GM13976 (cell line): ENCODE results near the gene CFAP46.

ENCODE experiments used
- DNase-seq: peaks from one replicate; pipeline ENCODE4 v3.0.0; 2012; ENCODE audit warnings: low spot score
- CTCF ChIP-seq: IDR thresholded peaks from 2 replicates; pipeline ENCODE4 v1.5.1; 2012; ENCODE audit warnings: borderline replicate concordance, mild to moderate bottlenecking; ENCODE audit not compliant: insufficient read depth; ENCODE audit errors: extremely low read depth, missing control alignments, control extremely low read depth
- in situ Hi-C: fragments of 300-500 bp; cut with MboI; formaldehyde crosslinking; loops from one replicate; pipeline ENCODE4 v1.12.0; 2022; ENCODE audit warnings: low sequenced_read_pairs, mixed read lengths, inconsistent platforms; ENCODE audit not compliant: unreplicated experiment

The CFAP46 gene

GRCh38 chr10:132974249-132974796 lies 32.0 kb upstream of the CFAP46 start:
- TF ChIP-seq CTCF = no peak
- no peak for DNase-seq
- in situ Hi-C loops = no loop called here

- no peak for DNase-seq
- in situ Hi-C loops = no loop called here
- no peak for TF ChIP-seq CTCF
These were observed 31.5 kb upstream of the CFAP46 start for GRCh38 chr10:132973903-132974241.

GRCh38 chr10:132972986-132973902 lies 30.9 kb upstream of the CFAP46 start:
- TF ChIP-seq CTCF = no peak
- no peak for DNase-seq
- in situ Hi-C loops = no loop called here

- TF ChIP-seq CTCF = no peak
- in situ Hi-C loops = no loop called here
- no peak for DNase-seq
These were observed 30.0 kb upstream of the CFAP46 start for GRCh38 chr10:132972149-132972985.

GRCh38 chr10:132971448-132972148 lies 29.2 kb upstream of the CFAP46 start:
- no peak for DNase-seq
- in situ Hi-C loops = no loop called here
- TF ChIP-seq CTCF = no peak
